ENCODE results near the gene CCN6.
A peak's percentile ranks its signal among the peaks of the same experiment; 100 is the strongest.

CCN6 gene
- 0 reads per million in 4 donors for total RNA-seq

DNA sequence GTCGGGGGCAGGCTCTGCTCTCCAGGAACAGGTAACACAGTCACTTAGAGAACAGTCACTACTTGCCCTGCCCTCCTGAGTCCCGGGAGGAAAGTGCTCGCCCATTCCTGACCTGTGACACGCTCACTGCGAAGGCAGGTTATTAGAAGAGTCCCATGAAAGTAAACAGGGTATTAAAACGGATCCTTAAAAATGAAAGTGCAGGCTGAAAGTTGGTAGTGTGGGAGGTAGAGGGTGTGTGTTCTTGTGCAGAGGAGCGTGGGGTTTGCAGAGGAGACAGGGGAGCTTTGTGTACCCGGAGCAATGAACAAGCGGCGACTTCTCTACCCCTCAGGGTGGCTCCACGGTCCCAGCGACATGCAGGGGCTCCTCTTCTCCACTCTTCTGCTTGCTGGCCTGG, at the start of gene CCN6:
Gene CCN6 (plus strand): TSS at position 104 of the 400 bp plus-strand sequence. CDS start 254 bp downstream, at position 358.
- DNase-seq: no peak

DNA sequence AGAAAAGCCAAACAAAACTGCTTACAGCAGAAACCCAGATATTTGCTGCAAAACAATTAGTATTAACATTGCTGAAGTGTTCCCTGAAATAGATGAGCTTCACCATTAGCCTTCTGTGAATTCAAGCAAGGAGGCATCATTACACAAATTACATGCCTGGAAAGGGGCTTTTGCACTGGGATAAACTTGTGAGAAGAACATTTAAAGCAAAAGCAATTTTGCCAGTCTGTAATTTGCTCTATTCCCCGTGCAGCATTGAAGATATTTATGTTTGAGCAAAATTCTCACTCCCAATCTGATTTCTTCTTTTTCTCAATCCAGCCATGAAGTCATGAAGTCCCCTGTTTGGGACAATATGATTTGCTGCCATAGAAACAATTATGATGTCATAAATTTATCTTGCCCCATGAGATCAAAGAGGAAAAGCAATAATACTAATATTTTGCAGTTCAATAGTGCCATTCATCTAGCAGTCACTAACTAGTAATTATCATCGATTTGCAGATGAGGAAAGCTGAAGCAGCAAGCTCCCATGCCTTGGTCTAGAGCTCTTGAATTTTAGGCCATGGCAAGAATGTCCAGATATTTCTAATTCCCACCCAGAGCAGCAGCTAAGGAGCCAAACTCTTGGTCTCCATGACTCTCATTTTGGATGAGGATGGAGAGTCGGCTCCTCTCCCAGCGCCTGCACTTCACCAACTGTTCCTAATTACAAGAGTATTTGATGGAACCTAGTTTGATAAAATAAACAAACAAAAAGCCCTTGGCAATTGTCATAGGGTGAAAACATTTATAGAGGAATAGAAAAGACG, 49.5 kb upstream of the CCN6 start:
- no peak for DNase-seq

GRCh38 chr6:112005013-112005371, 48.9 kb upstream of the CCN6 start:
- no peak for DNase-seq

GRCh38 chr6:112007254-112007653, 46.6 kb upstream of the CCN6 start:
- DNase-seq: no peak

- no peak for DNase-seq
These were observed 46.1 kb upstream of the CCN6 start for GRCh38 chr6:112007805-112008204.

GRCh38 chr6:112008482-112008881, 45.4 kb upstream of the CCN6 start:
- no peak for DNase-seq

- DNase-seq: peak in 1 of 5 donors; percentile 40
These were observed 43.6 kb upstream of the CCN6 start for GRCh38 chr6:112010328-112010727.

- DNase-seq: no peak
These were observed 40.9 kb upstream of the CCN6 start for GRCh38 chr6:112013051-112013450.

GRCh38 chr6:112014483-112014882, 39.4 kb upstream of the CCN6 start:
- no peak for DNase-seq

DNA sequence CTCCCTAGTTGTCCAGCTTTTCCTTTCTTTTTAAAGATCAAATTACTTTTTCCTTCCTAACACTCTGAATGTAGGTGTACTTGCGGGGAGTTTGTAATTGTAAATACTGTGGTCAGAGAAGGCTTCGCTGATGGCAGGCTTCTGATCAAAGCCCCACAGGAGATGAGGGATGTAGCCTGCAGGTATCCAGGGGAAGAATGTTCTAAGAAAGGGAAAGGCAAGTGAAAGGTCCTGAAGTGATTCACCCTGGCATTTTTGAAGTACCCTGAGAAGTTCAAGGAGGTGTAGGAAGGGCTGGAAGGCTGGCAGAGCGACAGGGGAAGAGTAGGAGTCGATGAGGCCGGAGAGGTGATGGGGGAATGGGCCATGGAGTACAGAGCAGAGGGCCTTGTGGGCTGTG, 38.2 kb upstream of the CCN6 start:
- DNase-seq: no peak

- no peak for DNase-seq
These were observed 37.6 kb upstream of the CCN6 start for GRCh38 chr6:112016320-112016719.

DNA sequence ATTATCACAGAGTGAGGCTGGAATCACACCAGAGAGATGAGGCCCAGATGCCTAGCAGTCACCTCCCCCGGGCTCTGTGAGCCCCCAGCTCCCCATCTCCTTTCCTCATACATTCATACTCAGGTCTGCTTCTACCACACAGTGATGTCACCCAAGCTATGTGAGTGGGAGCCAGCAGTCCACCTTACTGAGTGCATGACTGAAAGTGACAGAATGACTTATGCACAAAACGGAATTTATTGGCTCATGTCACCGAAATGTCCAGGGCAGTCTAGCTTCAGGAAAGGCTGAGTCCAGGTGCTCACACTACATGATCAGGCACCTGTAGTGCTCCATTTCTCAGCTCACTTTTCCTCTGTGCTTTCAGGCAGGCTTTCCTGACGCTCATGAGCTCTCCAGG, 36.7 kb upstream of the CCN6 start:
- DNase-seq: peak in 1 of 5 donors; percentile 36

DNA sequence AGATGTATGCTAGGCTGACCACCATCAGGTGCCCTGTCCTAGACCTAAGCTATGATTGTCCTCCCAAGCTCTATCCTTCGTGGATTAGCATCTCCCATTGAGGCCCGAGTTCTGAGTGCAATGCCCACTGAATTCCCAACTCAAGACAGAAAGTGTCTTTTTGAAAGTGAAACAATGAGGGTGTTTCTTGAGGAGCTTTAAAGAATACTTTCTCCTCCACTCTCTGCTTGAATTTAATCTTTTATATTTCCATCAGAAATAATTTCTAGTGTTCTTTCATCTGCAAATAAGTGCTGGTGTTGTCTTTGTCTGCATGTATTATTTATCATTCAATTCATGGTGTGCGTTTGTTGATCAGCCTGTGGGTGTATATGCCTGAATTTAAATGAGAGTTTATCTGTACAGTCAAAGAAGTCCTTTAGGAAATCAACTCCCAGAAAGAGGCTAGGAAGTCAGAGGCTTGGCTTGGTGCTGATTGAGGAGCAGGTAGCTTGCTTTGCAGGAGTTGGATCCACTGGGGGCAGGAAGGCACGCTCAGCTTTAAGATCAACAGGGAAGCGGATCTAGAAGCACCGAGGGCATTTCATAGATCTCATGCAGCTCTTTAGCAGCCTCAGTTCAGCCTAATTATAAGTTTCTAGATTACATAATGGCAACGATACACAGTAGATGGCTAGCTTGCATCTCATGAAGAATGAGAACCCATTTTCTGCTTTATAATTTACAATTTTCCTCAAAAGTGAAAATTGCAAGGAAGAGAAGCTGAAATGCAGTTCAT, 36.0 kb upstream of the CCN6 start:
- no peak for DNase-seq

- DNase-seq: no peak
These were observed 35.1 kb upstream of the CCN6 start for GRCh38 chr6:112018619-112019416.

- no peak for DNase-seq
These were observed 34.3 kb upstream of the CCN6 start for GRCh38 chr6:112019589-112019988.

GRCh38 chr6:112021691-112022310, 32.1 kb upstream of the CCN6 start:
- DNase-seq: no peak

GRCh38 chr6:112022749-112023148, 31.2 kb upstream of the CCN6 start:
- DNase-seq: no peak

GRCh38 chr6:112024464-112024863, 29.4 kb upstream of the CCN6 start:
- DNase-seq: no peak

- DNase-seq: no peak
These were observed 27.0 kb upstream of the CCN6 start for GRCh38 chr6:112026933-112027332.

GRCh38 chr6:112027942-112028674, 25.8 kb upstream of the CCN6 start:
- DNase-seq: peak in 4 of 5 donors; percentile 21 to 90 (median 35)

- DNase-seq: peak; percentile 27 to 75 (median 49)
These were observed 24.7 kb upstream of the CCN6 start for GRCh38 chr6:112029045-112029822.
